H54 (cell line): Measurements from ENCODE around the gene PPP1CB.

ENCODE experiments used
- DNase-seq: peaks from one replicate; pipeline ENCODE4 v3.0.0; 2011; ENCODE audit warnings: low spot score, mixed read lengths; ENCODE audit not compliant: insufficient read length
- FAIRE-seq: peaks from 3 replicates; lab custom pipeline; 2011; peaks lifted over from hg19 to GRCh38; lab: Jason Lieb, UNC
- POLR2A ChIP-seq: IDR thresholded peaks from 2 replicates; pipeline ENCODE4 v1.6.1; 2011; ENCODE audit warnings: low read depth, mild to moderate bottlenecking, low read length

Gene PPP1CB

DNA sequence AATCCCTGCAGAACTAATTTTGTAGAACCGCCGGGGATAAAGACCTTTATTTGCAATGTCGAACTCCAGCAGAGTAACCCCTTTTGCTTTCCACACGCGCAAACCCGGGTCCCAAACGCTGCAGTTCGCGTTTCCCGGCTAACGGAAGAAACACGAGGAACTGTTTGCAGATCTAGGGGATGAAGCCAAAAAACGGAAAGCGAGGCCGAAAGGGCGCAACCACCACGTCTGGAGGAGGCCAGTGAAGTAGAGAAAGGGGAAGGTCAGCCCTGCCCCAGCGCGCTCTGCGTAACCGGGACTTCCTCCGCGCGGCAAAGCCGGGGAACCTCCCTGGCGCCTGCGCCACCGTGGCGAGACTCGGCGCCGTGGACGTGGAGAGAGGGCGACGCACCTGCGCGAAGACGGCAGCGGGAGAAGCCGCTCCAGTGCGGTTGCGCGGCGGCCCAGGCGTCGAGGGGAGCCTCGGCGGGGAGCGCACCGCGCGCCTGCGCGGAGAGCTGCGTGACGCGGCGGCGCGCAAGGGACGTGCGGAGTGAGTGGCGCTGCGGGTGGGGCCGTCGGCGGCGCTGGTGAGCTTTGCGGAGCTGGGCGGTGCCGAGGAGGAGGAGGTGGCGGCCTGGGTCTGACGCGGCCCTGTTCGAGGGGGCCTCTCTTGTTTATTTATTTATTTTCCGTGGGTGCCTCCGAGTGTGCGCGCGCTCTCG is at the start of gene PPP1CB:
PPP1CB (plus strand) TSS at position 579 of the 704 bp plus-strand sequence. CDS start 295 bp downstream, outside the sequence.
- peak; percentile 88 for TF ChIP-seq POLR2A
- DNase-seq (peak; percentile 91), FAIRE-seq (peak; percentile 77)

DNA sequence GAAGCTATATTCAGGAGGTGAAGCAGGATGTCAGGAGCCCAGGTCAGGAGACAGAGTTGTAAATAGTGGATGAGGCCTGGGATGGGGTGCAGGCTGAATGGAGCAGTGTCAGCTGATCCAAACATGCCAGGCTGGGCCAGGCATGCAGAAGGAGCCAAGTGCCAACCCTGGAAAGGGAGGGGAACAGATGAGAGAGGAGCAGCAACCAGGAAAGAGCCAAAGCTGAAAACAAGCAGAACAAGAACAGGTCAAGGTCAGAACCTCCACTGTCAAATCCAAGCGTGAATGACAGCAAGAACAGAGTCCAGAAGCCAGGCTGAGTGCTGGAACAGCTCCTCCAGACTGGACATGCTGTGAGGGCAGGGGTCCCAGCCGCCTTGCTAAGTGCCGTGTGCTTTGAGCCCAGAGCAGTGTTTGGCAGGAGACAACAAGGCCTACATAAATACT is 49.2 kb upstream of the PPP1CB start:
- no peak for TF ChIP-seq POLR2A
- no peak for FAIRE-seq

DNA sequence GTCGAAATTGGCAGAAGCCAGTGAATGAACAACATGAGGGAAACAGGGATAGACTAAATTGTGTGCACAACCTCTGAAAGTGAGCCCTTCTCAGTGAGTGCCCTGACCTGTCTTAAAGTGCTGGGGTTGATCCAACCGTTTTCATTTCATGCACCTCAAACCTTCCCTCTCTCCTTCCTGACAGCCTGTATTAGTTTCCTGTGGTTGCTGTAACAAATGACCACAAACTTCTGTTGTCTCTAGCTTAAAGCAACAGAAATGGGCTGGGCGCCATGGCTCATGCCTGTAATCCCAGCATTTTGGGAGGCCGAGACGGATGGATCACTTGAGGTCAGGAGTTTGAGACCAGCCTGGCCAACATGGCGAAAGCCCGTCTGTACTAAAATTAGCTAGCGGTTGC is 48.8 kb upstream of the PPP1CB start:
- no peak for FAIRE-seq
- DNase-seq: no peak
- TF ChIP-seq POLR2A: no peak

More for the DNA sequence above, 49.2 kb upstream of the PPP1CB start:
- DNase-seq: no peak

DNA sequence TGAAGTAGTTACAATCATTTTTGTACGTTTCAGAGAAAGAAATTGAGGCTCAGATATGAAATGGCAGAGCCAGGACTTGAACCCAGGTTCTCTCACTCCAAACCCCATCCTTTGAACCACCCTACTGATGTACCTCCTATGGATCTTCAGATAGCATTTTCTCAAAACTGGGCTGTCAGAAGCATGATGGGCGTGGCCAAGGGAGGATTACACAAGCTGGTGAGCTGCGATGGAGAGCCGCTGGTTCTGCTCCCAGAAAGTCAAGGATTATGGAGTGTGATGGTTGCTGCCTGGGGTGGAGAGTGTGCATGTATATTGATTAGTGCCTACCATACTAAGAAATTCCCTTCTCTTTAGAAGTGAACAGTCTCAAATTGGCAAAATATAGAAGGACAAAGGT is 47.0 kb upstream of the PPP1CB start:
- no peak for DNase-seq
- no peak for FAIRE-seq
- TF ChIP-seq POLR2A: no peak

DNA sequence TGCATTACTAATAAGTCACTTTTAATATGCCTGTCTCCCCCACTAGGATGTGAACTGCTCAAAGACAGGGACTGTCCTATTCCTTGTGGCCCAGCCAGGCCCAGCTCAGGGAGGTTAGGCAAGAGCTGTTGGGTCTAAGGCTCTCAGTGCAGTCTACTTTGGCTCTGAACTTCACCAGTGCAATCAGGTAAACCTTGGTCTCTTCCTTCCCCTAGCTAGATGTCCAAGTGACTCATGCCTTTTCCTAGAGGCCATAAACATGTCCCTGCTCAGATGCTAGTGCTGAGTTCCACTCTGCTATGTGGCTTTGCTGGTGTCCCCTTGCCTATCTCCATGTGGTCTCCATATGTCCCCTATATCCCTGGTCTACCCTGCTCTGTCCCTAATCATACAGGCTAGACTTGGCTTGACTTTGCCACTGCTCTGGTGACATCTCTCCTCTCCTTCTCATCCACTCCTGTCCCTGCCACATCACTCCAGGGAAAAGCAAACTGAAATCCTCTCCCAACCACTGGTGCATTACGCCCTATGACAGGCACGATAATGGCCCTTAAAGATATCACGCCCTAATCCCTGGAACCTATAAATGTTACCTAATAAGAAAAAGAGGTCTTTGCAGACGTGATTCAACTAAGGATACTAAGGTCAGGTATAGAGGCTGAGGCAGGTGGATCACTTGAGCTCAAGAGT is 45.7 kb upstream of the PPP1CB start:
- no peak for DNase-seq
- FAIRE-seq: no peak

DNA sequence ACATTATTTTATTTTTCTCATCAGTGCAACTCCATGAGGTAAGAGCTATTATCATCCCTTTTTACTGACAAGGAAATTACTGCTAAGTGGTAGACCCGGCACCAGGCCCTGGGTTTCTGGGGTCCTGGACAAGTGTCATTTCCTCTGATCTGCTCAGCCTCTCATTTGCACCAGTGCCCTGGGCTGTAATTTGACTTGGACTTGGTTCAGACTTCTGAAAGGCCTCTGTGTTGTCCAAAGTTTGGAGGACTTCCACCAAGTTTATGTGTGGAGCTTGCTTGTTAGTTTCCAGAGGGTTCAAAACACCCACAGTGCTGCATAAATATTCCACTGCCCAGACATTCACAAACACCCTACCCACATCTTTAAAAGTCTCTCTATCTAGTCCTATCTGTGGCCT is 44.0 kb upstream of the PPP1CB start:
- DNase-seq (no peak), FAIRE-seq (no peak)
- TF ChIP-seq POLR2A: no peak

More for the DNA sequence above, 45.7 kb upstream of the PPP1CB start:
- TF ChIP-seq POLR2A: no peak

DNA sequence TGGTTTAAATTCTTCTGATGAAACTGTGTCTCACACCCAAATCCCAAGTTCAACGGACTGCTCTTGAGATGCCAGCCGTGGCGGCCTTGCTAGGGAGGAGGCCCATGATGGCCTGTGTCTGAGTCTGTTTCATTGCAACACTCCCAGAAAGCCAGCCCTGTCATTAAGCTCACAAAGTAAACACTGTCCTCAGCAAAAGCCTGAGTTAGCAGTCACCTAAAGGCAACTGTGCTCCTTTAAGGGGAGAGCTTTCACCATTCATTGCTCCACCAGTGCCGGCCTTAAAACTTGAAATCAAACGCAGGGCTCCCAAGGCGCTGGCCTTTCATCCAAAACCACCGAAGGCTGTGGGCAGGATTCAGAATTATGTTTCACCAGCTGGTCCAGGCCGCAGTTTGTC is 42.5 kb upstream of the PPP1CB start:
- no peak for TF ChIP-seq POLR2A
- FAIRE-seq (no peak), DNase-seq (no peak)

DNA sequence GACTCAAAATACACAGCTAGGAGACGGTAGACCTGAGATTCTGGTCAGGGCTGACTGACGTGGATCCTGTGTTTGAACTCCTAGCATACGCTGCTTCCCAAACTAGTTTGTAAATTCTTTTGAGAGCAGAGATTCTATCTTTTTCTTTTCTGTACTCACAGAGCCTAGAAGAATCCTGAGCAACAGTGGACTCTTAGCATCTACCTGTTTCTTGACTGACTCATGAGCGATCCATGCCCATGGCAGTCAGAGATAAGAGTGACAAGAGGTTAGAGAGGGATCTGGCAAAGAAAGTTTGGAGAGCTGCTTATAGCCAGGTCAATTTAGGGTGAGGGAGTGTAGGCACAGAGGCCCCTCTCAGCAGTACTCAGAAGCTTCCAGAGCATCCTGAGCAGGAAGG is 41.1 kb upstream of the PPP1CB start:
- TF ChIP-seq POLR2A: no peak
- FAIRE-seq: no peak

DNA sequence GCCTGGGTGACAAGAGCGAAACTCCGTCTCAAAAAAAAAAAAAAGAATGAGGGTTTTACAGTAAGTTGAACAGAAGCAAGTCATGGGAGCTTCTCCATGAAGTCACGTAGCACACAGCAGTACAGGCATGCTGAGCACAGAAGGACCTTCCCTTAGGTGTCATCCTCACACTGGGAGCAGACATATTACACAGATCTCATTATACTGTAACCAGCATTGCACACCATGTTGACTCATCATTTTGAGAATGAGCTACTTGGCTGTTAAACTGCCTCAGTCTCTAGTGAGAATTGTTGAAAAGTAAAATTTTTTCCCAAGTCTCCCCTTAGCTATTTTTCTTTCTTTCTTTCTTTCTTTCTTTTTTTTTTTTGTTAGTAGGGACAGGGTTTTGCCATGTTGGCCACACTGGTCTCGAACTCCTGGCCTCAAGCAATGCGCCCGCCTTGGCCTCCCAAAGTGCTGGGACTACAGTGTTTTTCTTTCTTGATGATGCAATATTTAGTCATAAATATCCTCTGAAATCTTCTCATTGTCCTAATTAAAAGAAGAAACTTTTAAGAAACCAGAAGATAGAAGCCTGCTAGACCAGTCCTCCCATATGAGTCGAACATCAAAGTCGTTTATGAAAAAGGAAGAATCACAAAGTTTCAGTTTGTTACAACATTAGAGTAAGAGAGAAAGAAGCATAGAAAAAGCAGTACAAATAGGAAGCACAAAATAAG is 37.9 kb upstream of the PPP1CB start:
- no peak for FAIRE-seq
- no peak for DNase-seq
- TF ChIP-seq POLR2A: no peak

More for the DNA sequence above, 41.1 kb upstream of the PPP1CB start:
- DNase-seq: no peak

DNA sequence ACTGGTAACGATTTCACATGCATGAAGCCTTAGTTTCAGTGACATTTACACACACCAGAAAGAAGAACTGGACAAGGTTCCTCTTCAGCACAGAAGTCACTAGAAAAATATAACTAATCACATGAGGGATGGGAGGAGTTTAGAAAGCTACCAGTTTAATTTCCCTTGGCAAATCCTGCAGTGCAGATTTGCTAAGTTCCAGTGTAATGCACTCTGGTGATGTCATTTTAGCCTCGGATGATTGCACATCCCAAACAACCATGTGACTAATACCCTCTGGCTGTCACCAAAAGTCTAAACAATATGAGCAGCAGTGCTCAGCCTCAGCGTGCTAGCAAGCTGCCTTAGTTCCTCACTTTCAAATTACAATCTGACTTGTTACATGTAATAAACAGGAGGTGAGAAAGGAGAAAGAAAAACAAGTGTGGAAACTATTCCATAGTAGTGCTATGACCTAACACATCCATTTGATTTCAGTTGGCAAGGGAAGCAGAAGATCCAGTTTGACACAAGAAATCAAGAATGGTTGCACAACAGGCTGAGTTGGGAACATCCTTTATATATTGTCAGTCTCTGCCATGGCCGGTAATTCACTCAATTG is 35.3 kb upstream of the PPP1CB start:
- TF ChIP-seq POLR2A: no peak
- FAIRE-seq: peak; percentile 98

DNA sequence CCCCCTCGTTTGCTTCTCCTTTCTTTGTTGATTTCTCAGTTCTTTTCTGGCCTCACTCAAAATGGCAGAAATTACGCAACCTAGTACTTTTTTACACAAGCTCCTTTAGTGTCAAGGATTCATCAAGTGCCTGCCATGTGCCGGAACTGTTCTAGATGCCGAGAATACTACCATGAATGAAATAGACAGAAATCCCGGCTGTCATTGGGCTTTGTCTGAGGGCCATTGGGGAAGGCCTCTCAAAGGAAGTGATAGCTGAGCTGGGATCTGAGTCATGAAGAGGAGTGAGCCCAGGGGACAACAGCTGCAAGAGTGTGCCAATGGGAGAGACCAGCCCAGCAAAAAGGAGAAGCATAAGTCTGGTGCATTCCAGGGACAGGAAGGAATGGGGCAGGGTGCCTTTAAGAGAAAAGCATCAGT is 34.3 kb upstream of the PPP1CB start:
- DNase-seq: peak; percentile 50
- FAIRE-seq: peak; percentile 79
- TF ChIP-seq POLR2A: no peak

More for the DNA sequence above, 35.3 kb upstream of the PPP1CB start:
- DNase-seq: peak; percentile 50

DNA sequence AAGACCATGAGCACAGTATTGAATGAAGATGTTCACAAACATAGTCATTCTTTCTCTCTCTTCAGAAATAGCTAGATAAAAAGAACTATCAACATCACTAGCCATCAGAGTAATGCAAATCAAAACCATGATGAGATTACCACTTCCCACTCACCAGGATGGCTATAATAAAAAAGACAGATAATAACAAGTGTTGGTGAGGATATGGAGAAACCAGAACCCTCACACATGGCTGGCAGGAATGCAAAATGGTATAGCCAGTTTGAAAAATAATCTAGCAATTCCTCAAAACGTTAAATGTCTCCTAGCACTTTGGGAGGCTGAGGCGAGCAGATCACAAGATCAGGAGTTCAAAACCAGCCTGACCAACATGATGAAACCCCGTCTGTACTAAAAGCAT is 31.3 kb upstream of the PPP1CB start:
- FAIRE-seq: no peak
- DNase-seq: no peak

DNA sequence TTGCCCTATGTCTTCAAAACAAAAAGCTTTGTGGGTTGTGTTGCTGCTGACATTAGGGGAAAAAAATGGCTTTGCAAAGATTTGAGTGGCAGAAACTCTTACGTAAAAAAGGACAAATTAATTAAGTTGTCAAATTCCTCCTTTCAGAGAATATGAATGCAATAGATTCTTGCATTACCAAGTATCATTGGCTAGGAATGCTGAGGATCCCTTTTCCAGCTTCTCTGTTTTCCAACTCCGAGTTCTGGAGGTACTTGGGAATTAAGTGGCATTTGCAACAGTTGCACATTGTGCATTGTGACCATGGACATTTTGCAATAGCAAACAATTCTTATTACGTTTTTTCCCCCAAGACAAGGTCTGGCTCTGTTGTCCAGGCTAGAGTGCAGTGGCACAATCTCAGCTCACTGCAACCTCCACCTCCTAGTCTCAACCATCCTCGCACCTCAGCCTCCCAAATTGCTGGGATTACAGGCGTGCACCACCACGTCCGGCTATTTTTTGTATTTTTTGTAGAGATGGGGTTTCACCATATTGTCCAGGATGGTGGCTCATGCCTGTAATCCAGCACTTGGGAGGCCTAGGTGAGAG is 29.9 kb upstream of the PPP1CB start:
- TF ChIP-seq POLR2A: no peak
- FAIRE-seq (no peak), DNase-seq (no peak)

More for the DNA sequence above, 31.3 kb upstream of the PPP1CB start:
- no peak for TF ChIP-seq POLR2A
